WTC11 (cell line): ENCODE results near the gene IMP3.

Experiments used
- CREB1 ChIP-seq: sonication (generic); formaldehyde crosslinking; IDR thresholded peaks from 2 replicates; pipeline ENCODE4 v1.8.0; 2023; ENCODE audit warnings: mild to moderate bottlenecking, missing genetic modification reagents
- GTF2I ChIP-seq: fragments of 250-450 bp; sonication (Bioruptor Pico); conservative IDR thresholded peaks from 2 replicates; pipeline ENCODE4 v1.4.0; 2021; ENCODE audit warnings: mild to moderate bottlenecking
- NR3C1 ChIP-seq: sonication (generic); formaldehyde crosslinking; conservative IDR thresholded peaks from 2 replicates; pipeline ENCODE4 v1.8.1; 2023; ENCODE audit warnings: low read depth, mild to moderate bottlenecking, missing genetic modification reagents
- RELA ChIP-seq: sonication (generic); formaldehyde crosslinking; IDR thresholded peaks from 2 replicates; pipeline ENCODE4 v1.8.1; 2022; ENCODE audit warnings: missing genetic modification reagents, mild to moderate bottlenecking, borderline replicate concordance
- ZNF138 ChIP-seq: sonication (generic); formaldehyde crosslinking; conservative IDR thresholded peaks from 2 replicates; pipeline ENCODE4 v1.8.1; 2022; ENCODE audit warnings: mild to moderate bottlenecking, moderate library complexity, missing genetic modification reagents
- TF ChIP-seq, protein P1 (sequence below): fragments of 200-600 bp; IDR thresholded peaks from 2 replicates; pipeline ENCODE4 v1.8.0; 2022; ENCODE audit warnings: antibody characterized with exemption
- TF ChIP-seq, protein P2 (sequence below): sonication (generic); formaldehyde crosslinking; IDR thresholded peaks from 2 replicates; pipeline ENCODE4 v1.8.1; 2023; ENCODE audit warnings: mild to moderate bottlenecking, missing genetic modification reagents, moderate library complexity
- TF ChIP-seq, protein P3 (sequence below): sonication (generic); formaldehyde crosslinking; conservative IDR thresholded peaks from 2 replicates; pipeline ENCODE4 v1.8.1; 2022; ENCODE audit warnings: mild to moderate bottlenecking, missing genetic modification reagents
- TF ChIP-seq, protein P4 (sequence below): sonication (generic); formaldehyde crosslinking; IDR thresholded peaks from 2 replicates; pipeline ENCODE4 v1.8.0; 2022; ENCODE audit warnings: mild to moderate bottlenecking, missing genetic modification reagents
- TF ChIP-seq, protein P5 (sequence below): fragments of 250-450 bp; sonication (Bioruptor Pico); IDR thresholded peaks from 2 replicates; pipeline ENCODE4 v1.9.0; 2021; ENCODE audit warnings: moderate library complexity, mild to moderate bottlenecking, inconsistent platforms, borderline replicate concordance
- TF ChIP-seq, protein P6 (sequence below): sonication (generic); formaldehyde crosslinking; conservative IDR thresholded peaks from 2 replicates; pipeline ENCODE4 v1.8.1; 2023; ENCODE audit warnings: mild to moderate bottlenecking, low read depth, missing genetic modification reagents, moderate library complexity
- TF ChIP-seq, protein P7 (sequence below): sonication (generic); formaldehyde crosslinking; IDR thresholded peaks from 2 replicates; pipeline ENCODE4 v1.8.0; 2022; ENCODE audit warnings: mild to moderate bottlenecking, missing genetic modification reagents

DNA sequence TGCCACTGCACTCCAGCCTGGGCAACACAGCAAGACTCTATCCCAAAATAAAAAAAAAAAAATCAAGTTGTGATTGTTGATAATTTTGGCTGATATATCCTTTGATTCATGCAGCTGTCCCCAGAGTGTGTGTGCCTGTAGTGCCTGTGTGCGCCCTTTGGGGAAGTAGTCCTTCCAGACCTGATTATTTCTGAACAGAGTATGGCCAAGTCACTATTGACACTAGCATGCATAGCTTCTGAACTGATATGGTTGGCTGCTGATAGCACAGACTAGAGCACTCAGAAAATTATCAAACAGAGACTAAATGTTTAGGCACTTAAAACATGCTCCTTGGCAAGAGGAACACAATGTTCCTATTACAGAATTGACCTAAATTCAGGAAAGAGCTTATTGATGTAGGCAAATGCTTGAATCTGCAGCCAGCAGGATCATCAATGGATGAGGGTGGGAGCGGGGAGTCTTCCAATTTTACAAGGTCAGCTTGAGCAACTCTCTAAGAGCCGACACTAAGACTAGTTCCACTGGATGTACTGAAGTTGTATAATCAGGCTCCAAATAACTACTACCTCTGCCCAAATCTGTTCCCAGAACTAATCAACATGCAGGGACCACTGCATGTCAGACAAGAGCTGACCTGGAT, 43.2 kb downstream of the IMP3 start:
- TF ChIP-seq, protein P1, sequence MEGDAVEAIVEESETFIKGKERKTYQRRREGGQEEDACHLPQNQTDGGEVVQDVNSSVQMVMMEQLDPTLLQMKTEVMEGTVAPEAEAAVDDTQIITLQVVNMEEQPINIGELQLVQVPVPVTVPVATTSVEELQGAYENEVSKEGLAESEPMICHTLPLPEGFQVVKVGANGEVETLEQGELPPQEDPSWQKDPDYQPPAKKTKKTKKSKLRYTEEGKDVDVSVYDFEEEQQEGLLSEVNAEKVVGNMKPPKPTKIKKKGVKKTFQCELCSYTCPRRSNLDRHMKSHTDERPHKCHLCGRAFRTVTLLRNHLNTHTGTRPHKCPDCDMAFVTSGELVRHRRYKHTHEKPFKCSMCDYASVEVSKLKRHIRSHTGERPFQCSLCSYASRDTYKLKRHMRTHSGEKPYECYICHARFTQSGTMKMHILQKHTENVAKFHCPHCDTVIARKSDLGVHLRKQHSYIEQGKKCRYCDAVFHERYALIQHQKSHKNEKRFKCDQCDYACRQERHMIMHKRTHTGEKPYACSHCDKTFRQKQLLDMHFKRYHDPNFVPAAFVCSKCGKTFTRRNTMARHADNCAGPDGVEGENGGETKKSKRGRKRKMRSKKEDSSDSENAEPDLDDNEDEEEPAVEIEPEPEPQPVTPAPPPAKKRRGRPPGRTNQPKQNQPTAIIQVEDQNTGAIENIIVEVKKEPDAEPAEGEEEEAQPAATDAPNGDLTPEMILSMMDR, result no peak
- TF ChIP-seq, protein P2, sequence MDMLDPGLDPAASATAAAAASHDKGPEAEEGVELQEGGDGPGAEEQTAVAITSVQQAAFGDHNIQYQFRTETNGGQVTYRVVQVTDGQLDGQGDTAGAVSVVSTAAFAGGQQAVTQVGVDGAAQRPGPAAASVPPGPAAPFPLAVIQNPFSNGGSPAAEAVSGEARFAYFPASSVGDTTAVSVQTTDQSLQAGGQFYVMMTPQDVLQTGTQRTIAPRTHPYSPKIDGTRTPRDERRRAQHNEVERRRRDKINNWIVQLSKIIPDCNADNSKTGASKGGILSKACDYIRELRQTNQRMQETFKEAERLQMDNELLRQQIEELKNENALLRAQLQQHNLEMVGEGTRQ (CRISPR knock-in tag), result no peak
- TF ChIP-seq NR3C1, result no peak
- TF ChIP-seq, protein P3, sequence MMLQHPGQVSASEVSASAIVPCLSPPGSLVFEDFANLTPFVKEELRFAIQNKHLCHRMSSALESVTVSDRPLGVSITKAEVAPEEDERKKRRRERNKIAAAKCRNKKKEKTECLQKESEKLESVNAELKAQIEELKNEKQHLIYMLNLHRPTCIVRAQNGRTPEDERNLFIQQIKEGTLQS (CRISPR knock-in tag), result no peak
- TF ChIP-seq, protein P4, sequence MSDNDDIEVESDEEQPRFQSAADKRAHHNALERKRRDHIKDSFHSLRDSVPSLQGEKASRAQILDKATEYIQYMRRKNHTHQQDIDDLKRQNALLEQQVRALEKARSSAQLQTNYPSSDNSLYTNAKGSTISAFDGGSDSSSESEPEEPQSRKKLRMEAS (CRISPR knock-in tag), result no peak
- TF ChIP-seq, protein P5, sequence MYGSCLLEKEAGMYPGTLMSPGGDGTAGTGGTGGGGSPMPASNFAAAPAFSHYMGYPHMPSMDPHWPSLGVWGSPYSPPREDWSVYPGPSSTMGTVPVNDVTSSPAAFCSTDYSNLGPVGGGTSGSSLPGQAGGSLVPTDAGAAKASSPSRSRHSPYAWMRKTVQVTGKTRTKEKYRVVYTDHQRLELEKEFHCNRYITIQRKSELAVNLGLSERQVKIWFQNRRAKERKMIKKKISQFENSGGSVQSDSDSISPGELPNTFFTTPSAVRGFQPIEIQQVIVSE, result no peak
- TF ChIP-seq RELA (CRISPR knock-in tag), result no peak
- TF ChIP-seq GTF2I (CRISPR knock-in tag), result no peak
- no peak for TF ChIP-seq CREB1
- no peak for TF ChIP-seq ZNF138
- TF ChIP-seq, protein P6, sequence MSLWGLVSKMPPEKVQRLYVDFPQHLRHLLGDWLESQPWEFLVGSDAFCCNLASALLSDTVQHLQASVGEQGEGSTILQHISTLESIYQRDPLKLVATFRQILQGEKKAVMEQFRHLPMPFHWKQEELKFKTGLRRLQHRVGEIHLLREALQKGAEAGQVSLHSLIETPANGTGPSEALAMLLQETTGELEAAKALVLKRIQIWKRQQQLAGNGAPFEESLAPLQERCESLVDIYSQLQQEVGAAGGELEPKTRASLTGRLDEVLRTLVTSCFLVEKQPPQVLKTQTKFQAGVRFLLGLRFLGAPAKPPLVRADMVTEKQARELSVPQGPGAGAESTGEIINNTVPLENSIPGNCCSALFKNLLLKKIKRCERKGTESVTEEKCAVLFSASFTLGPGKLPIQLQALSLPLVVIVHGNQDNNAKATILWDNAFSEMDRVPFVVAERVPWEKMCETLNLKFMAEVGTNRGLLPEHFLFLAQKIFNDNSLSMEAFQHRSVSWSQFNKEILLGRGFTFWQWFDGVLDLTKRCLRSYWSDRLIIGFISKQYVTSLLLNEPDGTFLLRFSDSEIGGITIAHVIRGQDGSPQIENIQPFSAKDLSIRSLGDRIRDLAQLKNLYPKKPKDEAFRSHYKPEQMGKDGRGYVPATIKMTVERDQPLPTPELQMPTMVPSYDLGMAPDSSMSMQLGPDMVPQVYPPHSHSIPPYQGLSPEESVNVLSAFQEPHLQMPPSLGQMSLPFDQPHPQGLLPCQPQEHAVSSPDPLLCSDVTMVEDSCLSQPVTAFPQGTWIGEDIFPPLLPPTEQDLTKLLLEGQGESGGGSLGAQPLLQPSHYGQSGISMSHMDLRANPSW (CRISPR knock-in tag), result no peak
- TF ChIP-seq, protein P7, sequence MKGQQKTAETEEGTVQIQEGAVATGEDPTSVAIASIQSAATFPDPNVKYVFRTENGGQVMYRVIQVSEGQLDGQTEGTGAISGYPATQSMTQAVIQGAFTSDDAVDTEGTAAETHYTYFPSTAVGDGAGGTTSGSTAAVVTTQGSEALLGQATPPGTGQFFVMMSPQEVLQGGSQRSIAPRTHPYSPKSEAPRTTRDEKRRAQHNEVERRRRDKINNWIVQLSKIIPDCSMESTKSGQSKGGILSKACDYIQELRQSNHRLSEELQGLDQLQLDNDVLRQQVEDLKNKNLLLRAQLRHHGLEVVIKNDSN (CRISPR knock-in tag), result no peak
